Measurements from ENCODE around the gene MAGEC2.

MAGEC2 gene, protein sequence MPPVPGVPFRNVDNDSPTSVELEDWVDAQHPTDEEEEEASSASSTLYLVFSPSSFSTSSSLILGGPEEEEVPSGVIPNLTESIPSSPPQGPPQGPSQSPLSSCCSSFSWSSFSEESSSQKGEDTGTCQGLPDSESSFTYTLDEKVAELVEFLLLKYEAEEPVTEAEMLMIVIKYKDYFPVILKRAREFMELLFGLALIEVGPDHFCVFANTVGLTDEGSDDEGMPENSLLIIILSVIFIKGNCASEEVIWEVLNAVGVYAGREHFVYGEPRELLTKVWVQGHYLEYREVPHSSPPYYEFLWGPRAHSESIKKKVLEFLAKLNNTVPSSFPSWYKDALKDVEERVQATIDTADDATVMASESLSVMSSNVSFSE

DNA sequence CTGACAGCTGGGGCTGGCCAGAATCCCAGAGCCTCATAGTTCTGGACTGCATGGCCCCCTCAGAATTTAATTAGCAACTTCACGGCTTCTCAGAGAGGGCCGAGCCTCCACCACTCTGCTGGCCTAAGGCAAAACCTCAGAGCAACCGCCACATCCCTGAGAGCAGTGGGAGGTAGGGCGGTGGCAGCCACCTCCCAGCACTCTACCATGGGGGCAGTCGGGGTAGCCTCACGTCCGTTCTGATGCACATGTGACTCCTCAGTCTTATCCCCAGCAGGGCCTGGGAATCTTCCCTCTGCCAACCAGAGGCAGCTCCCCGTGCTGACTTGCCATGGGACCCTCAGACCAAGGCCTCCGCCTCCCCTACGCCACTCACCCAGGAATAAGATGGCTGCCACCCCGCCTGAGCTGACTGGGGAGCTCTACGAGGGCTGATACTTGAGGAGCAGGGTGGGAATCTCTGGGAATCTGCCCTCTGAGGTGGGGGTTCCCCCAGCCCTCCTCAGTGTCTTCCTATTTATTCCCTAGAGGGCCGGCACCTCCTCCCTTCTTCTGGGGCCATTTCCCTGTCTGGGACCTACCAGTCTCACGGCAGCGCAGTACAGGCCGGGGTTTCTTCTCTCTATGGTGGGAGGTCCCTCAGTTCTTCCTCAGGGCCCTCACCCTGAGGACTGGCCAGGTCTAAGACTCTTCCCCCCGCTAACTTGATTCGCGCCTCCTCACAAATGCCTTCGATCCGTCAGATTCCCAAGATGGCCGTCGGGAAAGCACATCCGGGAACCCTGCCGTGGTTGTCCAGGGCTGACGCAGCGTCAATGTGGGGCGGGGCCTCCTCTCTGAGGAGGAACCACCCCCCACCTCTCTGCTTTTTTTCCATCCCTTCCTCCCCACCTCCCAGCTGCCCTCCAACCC is at the start of gene MAGEC2:
TSS of gene MAGEC2 (minus strand) at position 769 of the 912 bp plus-strand sequence. CDS start 1,303 bp downstream, outside the sequence.
- DNase-seq, result no peak

DNA sequence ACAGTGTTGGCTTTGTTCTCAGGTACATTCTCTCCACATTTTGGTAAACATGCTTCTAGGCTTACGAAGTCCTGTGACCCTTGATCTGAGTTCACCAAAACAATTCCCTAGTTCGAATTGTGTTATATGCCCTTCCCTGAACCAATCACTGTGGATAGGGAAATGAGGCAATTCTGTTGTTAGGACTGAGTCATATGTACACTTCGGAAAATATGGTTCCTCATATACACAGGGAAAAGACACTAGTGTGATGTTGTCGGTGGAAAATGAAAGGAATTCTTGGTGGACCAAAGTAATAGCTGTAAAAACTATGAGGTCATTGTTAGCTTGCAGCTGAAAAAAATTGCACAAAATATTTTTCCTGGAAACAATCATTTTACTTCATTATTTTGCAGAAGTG is 46.6 kb upstream of the MAGEC2 start:
- DNase-seq, result no peak

- DNase-seq, result no peak
These were observed 46.1 kb upstream of the MAGEC2 start for GRCh38 chrX:142251202-142251601.

GRCh38 chrX:142250502-142250901 is 45.4 kb upstream of the MAGEC2 start:
- DNase-seq, result no peak

DNA sequence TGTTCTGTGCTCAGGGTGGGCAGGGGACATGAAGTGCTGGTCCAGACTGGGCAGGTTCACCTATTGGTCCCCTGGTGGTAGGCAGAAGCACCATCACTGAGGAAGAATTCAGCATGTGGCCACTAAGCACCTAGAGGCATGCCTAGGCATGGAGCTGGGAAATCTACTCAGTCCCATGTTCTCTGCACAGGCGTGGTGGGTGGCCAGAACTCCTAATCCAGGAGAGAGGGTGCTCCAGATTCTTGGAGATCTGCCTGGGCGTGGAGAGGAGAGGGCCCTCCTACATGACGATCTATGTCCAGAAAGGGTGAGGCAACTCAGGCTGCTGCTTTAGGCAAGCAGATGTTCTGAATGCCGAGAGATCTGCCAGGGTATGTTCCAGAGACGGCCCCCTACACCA is 44.6 kb upstream of the MAGEC2 start:
- DNase-seq, result no peak

DNA sequence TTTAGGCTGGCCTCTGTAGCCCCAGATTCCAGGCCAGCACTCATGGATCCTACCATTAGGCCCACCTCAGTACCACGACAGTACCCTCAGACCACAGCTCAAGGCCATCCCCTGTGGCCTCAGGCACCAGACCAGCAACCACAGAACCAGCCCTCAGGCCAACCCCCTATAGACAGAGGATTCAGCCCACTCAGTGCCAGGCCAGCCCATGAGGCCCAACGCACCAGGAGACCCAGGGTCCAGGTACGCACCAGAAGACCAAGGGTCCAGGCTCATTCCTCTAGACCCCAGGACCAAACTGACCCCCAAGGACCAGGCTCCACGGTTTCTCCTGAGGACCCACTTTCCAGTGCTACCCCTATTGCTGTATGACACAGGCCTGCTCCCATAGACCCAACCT is 39.5 kb upstream of the MAGEC2 start:
- DNase-seq, result no peak

- no peak for DNase-seq
These were observed 33.4 kb upstream of the MAGEC2 start for GRCh38 chrX:142238536-142238935.

- DNase-seq, result no peak
These were observed 28.3 kb upstream of the MAGEC2 start for GRCh38 chrX:142233400-142233799.

- DNase-seq, result no peak
These were observed 9.0 kb upstream of the MAGEC2 start for GRCh38 chrX:142214081-142214480.

DNA sequence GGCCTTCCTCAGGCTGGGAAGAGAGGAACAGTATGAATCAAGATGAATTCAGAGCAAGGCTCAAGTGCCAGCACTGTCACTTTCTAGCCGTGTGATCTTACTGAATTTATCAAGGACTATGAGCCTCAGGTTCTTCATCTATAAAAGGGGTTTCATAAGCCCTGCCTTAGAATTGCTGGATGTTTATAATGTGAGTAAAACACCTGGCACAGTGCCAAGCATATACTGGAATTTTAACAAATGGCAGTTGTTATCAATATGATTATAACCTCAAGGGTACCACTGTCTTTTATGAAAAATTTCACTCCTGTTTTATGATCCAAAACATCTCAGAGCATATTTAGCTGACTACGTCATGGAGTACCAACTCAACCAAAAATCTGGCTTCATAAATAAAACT is 4.0 kb downstream of the MAGEC2 start:
- no peak for DNase-seq

DNA sequence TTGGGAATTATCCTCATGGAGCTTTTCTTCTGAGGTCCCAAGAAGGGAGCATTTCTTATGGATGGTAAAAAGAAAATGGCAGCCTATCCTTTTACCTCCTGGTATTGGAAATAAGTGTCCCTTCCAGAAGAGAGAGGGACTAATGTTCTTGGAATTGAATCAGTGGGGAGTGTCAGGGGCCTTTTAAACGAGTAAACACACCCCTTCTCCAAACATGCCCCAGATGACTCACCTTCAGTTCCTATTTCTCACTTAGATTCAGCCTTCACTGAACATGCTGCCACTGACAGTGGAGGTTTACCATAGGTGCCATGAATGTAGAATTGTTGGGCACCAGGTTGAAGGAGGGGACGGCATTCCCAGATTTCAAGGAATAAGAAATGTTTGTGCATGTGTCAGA is 19.0 kb downstream of the MAGEC2 start:
- DNase-seq, result no peak

- DNase-seq, result no peak
These were observed 20.1 kb downstream of the MAGEC2 start for GRCh38 chrX:142184756-142185602.

DNA sequence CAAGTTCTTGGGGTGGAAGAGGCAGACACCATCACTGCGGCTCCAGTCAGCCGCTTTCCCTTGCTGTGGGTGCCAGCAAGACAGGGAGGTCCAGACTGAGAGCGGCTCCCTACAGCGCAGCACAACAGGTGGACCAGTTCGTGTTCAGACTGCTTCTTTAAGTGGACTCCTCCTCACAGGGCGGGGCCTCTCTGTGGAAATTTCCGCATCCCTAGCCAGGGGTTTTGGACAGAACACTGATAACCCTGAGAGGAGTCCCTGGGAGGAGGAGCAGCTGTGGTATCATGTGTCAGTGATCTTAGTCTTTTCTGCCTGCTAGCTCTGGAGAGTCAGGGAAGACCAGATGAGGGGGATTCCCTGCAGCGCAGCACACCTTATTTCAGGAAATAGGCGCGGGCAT is 48.5 kb downstream of the MAGEC2 start:
- no peak for DNase-seq
